ENCODE data around the gene SNX2.

GRCh38 chr5:122727112-122727541 lies 47.8 kb upstream of the SNX2 start:
- TF ChIP-seq CTCF (IDR thresholded peaks at IDR 0.05; ENCODE audit: low read depth, low read length, missing input control) (no peak), NR2F2 (IDR thresholded peaks at IDR 0.05) (no peak), YY1 (IDR thresholded peaks at IDR 0.05) (no peak)
